ENCODE results near the gene DNAI1.
"Not testable (repeated sequence)": the region's sequence is repeated elsewhere in the genome, so short reads cannot be mapped to it uniquely, and the experiment has no call there.

DNAI1 gene

GRCh38 chr9:34522971-34523797 lies 64.6 kb downstream of the DNAI1 start, which contains the start of gene ENHO:
ENHO (minus strand) TSS chr9:34522990; CDS start chr9:34521695, 1,295 bp downstream.
- Histone ChIP-seq H3K4me1 (ENCODE audit: control insufficient read depth in 5 of 5, insufficient read depth in 5 of 5, low read length in 5 of 5) (peaks cover 2 to 24% (median 16%) of the 10 kb centered on the region in 5 donors), H3K9me3 (ENCODE audit: control insufficient read depth in 5 of 5, low read length in 5 of 5) (no peaks in the 10 kb centered on the region), H3K36me3 (ENCODE audit: control insufficient read depth in 5 of 5, insufficient read depth in 5 of 5, low read length in 5 of 5) (no peaks in the 10 kb centered on the region), H3K27me3 (ENCODE audit: control insufficient read depth in 5 of 5, insufficient read depth in 4 of 5, low read length in 5 of 5) (peaks cover 0 to 5% (median 4%) of the 10 kb centered on the region in 5 donors), H3K27ac (ENCODE audit: low read depth, low read length) (no peak within 1 kb of the TSS), H3K9ac (ENCODE audit: low read length in 5 of 5) (peak within 1 kb of the TSS in 2 of 5 donors; percentile 53 to 59), H3K4me3 (ENCODE audit: low read depth in 1 of 5, low read length in 5 of 5) (peak within 1 kb of the TSS; percentile 20 to 59 (median 55))

GRCh38 chr9:34524349-34524748 lies 65.7 kb downstream of the DNAI1 start:
- H3K4me3 ChIP-seq (ENCODE audit: low read depth in 1 of 5, low read length in 5 of 5), result no peak overlapping the region
- no peak overlapping the region for H3K27ac ChIP-seq (ENCODE audit: low read depth, low read length)
- H3K27me3 ChIP-seq (ENCODE audit: control insufficient read depth in 5 of 5, insufficient read depth in 4 of 5, low read length in 5 of 5), result peaks cover 0 to 5% (median 4%) of the 10 kb centered on the region in 5 donors
- H3K9me3 ChIP-seq (ENCODE audit: control insufficient read depth in 5 of 5, low read length in 5 of 5), result no peaks in the 10 kb centered on the region
- no peaks in the 10 kb centered on the region for H3K36me3 ChIP-seq (ENCODE audit: control insufficient read depth in 5 of 5, insufficient read depth in 5 of 5, low read length in 5 of 5)
- no peak overlapping the region for H3K9ac ChIP-seq (ENCODE audit: low read length in 5 of 5)
- H3K4me1 ChIP-seq (ENCODE audit: control insufficient read depth in 5 of 5, insufficient read depth in 5 of 5, low read length in 5 of 5), result peaks cover 2 to 16% (median 11%) of the 10 kb centered on the region in 5 donors

- H3K4me3 ChIP-seq (ENCODE audit: low read depth in 1 of 5, low read length in 5 of 5), result no peak overlapping the region
These were observed 67.4 kb downstream of the DNAI1 start for GRCh38 chr9:34526026-34526425.

GRCh38 chr9:34532041-34532440 lies 73.4 kb downstream of the DNAI1 start:
- not testable (repeated sequence) for H3K27ac ChIP-seq (ENCODE audit: low read depth, low read length); H3K27me3 ChIP-seq (ENCODE audit: control insufficient read depth in 5 of 5, insufficient read depth in 4 of 5, low read length in 5 of 5); H3K9ac ChIP-seq (ENCODE audit: low read length in 5 of 5); H3K4me1 ChIP-seq (ENCODE audit: control insufficient read depth in 5 of 5, insufficient read depth in 5 of 5, low read length in 5 of 5); H3K4me3 ChIP-seq (ENCODE audit: low read depth in 1 of 5, low read length in 5 of 5); H3K36me3 ChIP-seq (ENCODE audit: control insufficient read depth in 5 of 5, insufficient read depth in 5 of 5, low read length in 5 of 5); H3K9me3 ChIP-seq (ENCODE audit: control insufficient read depth in 5 of 5, low read length in 5 of 5)

More at GRCh38 chr9:34526026-34526425, 67.4 kb downstream of the DNAI1 start:
- Histone ChIP-seq H3K27me3 (ENCODE audit: control insufficient read depth in 5 of 5, insufficient read depth in 4 of 5, low read length in 5 of 5) (peaks cover 0 to 5% (median 4%) of the 10 kb centered on the region in 5 donors), H3K9me3 (ENCODE audit: control insufficient read depth in 5 of 5, low read length in 5 of 5) (no peaks in the 10 kb centered on the region), H3K4me1 (ENCODE audit: control insufficient read depth in 5 of 5, insufficient read depth in 5 of 5, low read length in 5 of 5) (peaks cover 0 to 12% (median 11%) of the 10 kb centered on the region in 5 donors), H3K9ac (ENCODE audit: low read length in 5 of 5) (no peak overlapping the region), H3K36me3 (ENCODE audit: control insufficient read depth in 5 of 5, insufficient read depth in 5 of 5, low read length in 5 of 5) (no peaks in the 10 kb centered on the region), H3K27ac (ENCODE audit: low read depth, low read length) (no peak overlapping the region)

- Histone ChIP-seq H3K9ac (ENCODE audit: low read length in 5 of 5) (no peak overlapping the region), H3K9me3 (ENCODE audit: control insufficient read depth in 5 of 5, low read length in 5 of 5) (no peaks in the 10 kb centered on the region), H3K36me3 (ENCODE audit: control insufficient read depth in 5 of 5, insufficient read depth in 5 of 5, low read length in 5 of 5) (no peaks in the 10 kb centered on the region), H3K27me3 (ENCODE audit: control insufficient read depth in 5 of 5, insufficient read depth in 4 of 5, low read length in 5 of 5) (peaks cover 0 to 17% (median 4%) of the 10 kb centered on the region in 5 donors), H3K4me1 (ENCODE audit: control insufficient read depth in 5 of 5, insufficient read depth in 5 of 5, low read length in 5 of 5) (no peaks in the 10 kb centered on the region), H3K4me3 (ENCODE audit: low read depth in 1 of 5, low read length in 5 of 5) (no peak overlapping the region), H3K27ac (ENCODE audit: low read depth, low read length) (no peak overlapping the region)
These were observed 78.1 kb downstream of the DNAI1 start for GRCh38 chr9:34536685-34537084.

- H3K9me3 ChIP-seq (ENCODE audit: control insufficient read depth in 5 of 5, low read length in 5 of 5), result peaks cover 0 to 2% (median 0%) of the 10 kb centered on the region in 5 donors
- H3K27ac ChIP-seq (ENCODE audit: low read depth, low read length), result no peak overlapping the region
- H3K4me3 ChIP-seq (ENCODE audit: low read depth in 1 of 5, low read length in 5 of 5), result no peak overlapping the region
- peaks cover 0 to 10% (median 3%) of the 10 kb centered on the region in 5 donors for H3K27me3 ChIP-seq (ENCODE audit: control insufficient read depth in 5 of 5, insufficient read depth in 4 of 5, low read length in 5 of 5)
- no peaks in the 10 kb centered on the region for H3K36me3 ChIP-seq (ENCODE audit: control insufficient read depth in 5 of 5, insufficient read depth in 5 of 5, low read length in 5 of 5)
- H3K9ac ChIP-seq (ENCODE audit: low read length in 5 of 5), result no peak overlapping the region
- H3K4me1 ChIP-seq (ENCODE audit: control insufficient read depth in 5 of 5, insufficient read depth in 5 of 5, low read length in 5 of 5), result no peaks in the 10 kb centered on the region
These were observed 82.2 kb downstream of the DNAI1 start for GRCh38 chr9:34540827-34541226.

GRCh38 chr9:34541540-34541939 lies 82.9 kb downstream of the DNAI1 start:
- H3K27ac ChIP-seq (ENCODE audit: low read depth, low read length), result no peak overlapping the region
- H3K36me3 ChIP-seq (ENCODE audit: control insufficient read depth in 5 of 5, insufficient read depth in 5 of 5, low read length in 5 of 5), result no peaks in the 10 kb centered on the region
- H3K9ac ChIP-seq (ENCODE audit: low read length in 5 of 5), result no peak overlapping the region
- peaks cover 0 to 10% (median 3%) of the 10 kb centered on the region in 5 donors for H3K27me3 ChIP-seq (ENCODE audit: control insufficient read depth in 5 of 5, insufficient read depth in 4 of 5, low read length in 5 of 5)
- no peak overlapping the region for H3K4me3 ChIP-seq (ENCODE audit: low read depth in 1 of 5, low read length in 5 of 5)
- peaks cover 0 to 2% (median 0%) of the 10 kb centered on the region in 5 donors for H3K9me3 ChIP-seq (ENCODE audit: control insufficient read depth in 5 of 5, low read length in 5 of 5)
- no peaks in the 10 kb centered on the region for H3K4me1 ChIP-seq (ENCODE audit: control insufficient read depth in 5 of 5, insufficient read depth in 5 of 5, low read length in 5 of 5)

GRCh38 chr9:34544035-34544434 lies 85.4 kb downstream of the DNAI1 start:
- Histone ChIP-seq H3K4me3 (ENCODE audit: low read depth in 1 of 5, low read length in 5 of 5) (no peak overlapping the region), H3K4me1 (ENCODE audit: control insufficient read depth in 5 of 5, insufficient read depth in 5 of 5, low read length in 5 of 5) (peaks cover 0 to 6% (median 5%) of the 10 kb centered on the region in 5 donors), H3K27ac (ENCODE audit: low read depth, low read length) (no peak overlapping the region), H3K27me3 (ENCODE audit: control insufficient read depth in 5 of 5, insufficient read depth in 4 of 5, low read length in 5 of 5) (peaks cover 0 to 7% (median 4%) of the 10 kb centered on the region in 5 donors), H3K9ac (ENCODE audit: low read length in 5 of 5) (no peak overlapping the region), H3K36me3 (ENCODE audit: control insufficient read depth in 5 of 5, insufficient read depth in 5 of 5, low read length in 5 of 5) (no peaks in the 10 kb centered on the region), H3K9me3 (ENCODE audit: control insufficient read depth in 5 of 5, low read length in 5 of 5) (peaks cover 0 to 2% (median 0%) of the 10 kb centered on the region in 5 donors)

GRCh38 chr9:34545497-34545896 lies 86.9 kb downstream of the DNAI1 start:
- peaks cover 0 to 2% (median 0%) of the 10 kb centered on the region in 5 donors for H3K9me3 ChIP-seq (ENCODE audit: control insufficient read depth in 5 of 5, low read length in 5 of 5)
- no peaks in the 10 kb centered on the region for H3K36me3 ChIP-seq (ENCODE audit: control insufficient read depth in 5 of 5, insufficient read depth in 5 of 5, low read length in 5 of 5)
- no peak overlapping the region for H3K9ac ChIP-seq (ENCODE audit: low read length in 5 of 5)
- no peak overlapping the region for H3K27ac ChIP-seq (ENCODE audit: low read depth, low read length)
- peaks cover 0 to 6% (median 5%) of the 10 kb centered on the region in 5 donors for H3K4me1 ChIP-seq (ENCODE audit: control insufficient read depth in 5 of 5, insufficient read depth in 5 of 5, low read length in 5 of 5)
- no peak overlapping the region for H3K4me3 ChIP-seq (ENCODE audit: low read depth in 1 of 5, low read length in 5 of 5)
- H3K27me3 ChIP-seq (ENCODE audit: control insufficient read depth in 5 of 5, insufficient read depth in 4 of 5, low read length in 5 of 5), result peaks cover 0 to 7% (median 4%) of the 10 kb centered on the region in 5 donors

- H3K4me3 ChIP-seq (ENCODE audit: low read depth in 1 of 5, low read length in 5 of 5), result no peak overlapping the region
- no peak overlapping the region for H3K27ac ChIP-seq (ENCODE audit: low read depth, low read length)
- no peak overlapping the region for H3K9ac ChIP-seq (ENCODE audit: low read length in 5 of 5)
- peaks cover 0 to 2% (median 0%) of the 10 kb centered on the region in 5 donors for H3K9me3 ChIP-seq (ENCODE audit: control insufficient read depth in 5 of 5, low read length in 5 of 5)
- H3K4me1 ChIP-seq (ENCODE audit: control insufficient read depth in 5 of 5, insufficient read depth in 5 of 5, low read length in 5 of 5), result peaks cover 0 to 6% (median 5%) of the 10 kb centered on the region in 5 donors
- peaks cover 0 to 5% (median 3%) of the 10 kb centered on the region in 5 donors for H3K27me3 ChIP-seq (ENCODE audit: control insufficient read depth in 5 of 5, insufficient read depth in 4 of 5, low read length in 5 of 5)
- no peaks in the 10 kb centered on the region for H3K36me3 ChIP-seq (ENCODE audit: control insufficient read depth in 5 of 5, insufficient read depth in 5 of 5, low read length in 5 of 5)
These were observed 87.7 kb downstream of the DNAI1 start for GRCh38 chr9:34546102-34546833.

Measured in subcutaneous abdominal adipose tissue (tissue), 5 donors.